Mesodermal cell (in vitro differentiated cells): ENCODE results near the gene TRMT112.
"Not testable (repeated sequence)": the region's sequence is repeated elsewhere in the genome, so short reads cannot be mapped to it uniquely, and the experiment has no call there.

Experiments
- H3K27ac ChIP-seq: 2 replicates; pipeline ENCODE4 v1.7.0; 2013; ENCODE audit warnings: mild to moderate bottlenecking, low read depth, low read length, moderate library complexity; ENCODE audit not compliant: severe bottlenecking
- H3K36me3 ChIP-seq: 2 replicates; pipeline ENCODE4 v1.7.1; 2013; ENCODE audit warnings: mild to moderate bottlenecking, low read length, moderate library complexity; ENCODE audit not compliant: control insufficient read depth, insufficient read depth
- H3K4me1 ChIP-seq: one replicate; pipeline ENCODE4 v1.7.1; 2013; ENCODE audit warnings: mild to moderate bottlenecking, low read length; ENCODE audit not compliant: insufficient read depth, control insufficient read depth, poor library complexity, severe bottlenecking
- H3K4me3 ChIP-seq: 2 replicates; pipeline ENCODE4 v1.7.0; 2013; ENCODE audit warnings: low read length, control low read depth, mild to moderate bottlenecking; ENCODE audit not compliant: insufficient read depth, poor library complexity, severe bottlenecking; ENCODE audit errors: extremely low read depth
- H3K9me3 ChIP-seq: 2 replicates; pipeline ENCODE4 v1.7.1; 2013; ENCODE audit warnings: mild to moderate bottlenecking, low read length, moderate library complexity; ENCODE audit not compliant: control insufficient read depth
- WGBS, 2 experiments: methylation state at CpG; one replicate each; pipeline ENCODE4 v1.1.5; 2013; ENCODE audit warnings: missing lambda C conversion rate in 2 of 2; ENCODE audit not compliant: insufficient coverage in 2 of 2; 5-methylcytosine and 5-hydroxymethylcytosine counted together

TRMT112 gene

GRCh38 chr11:64324692-64325469 lies 7.5 kb upstream of the TRMT112 start:
- Histone ChIP-seq H3K4me1 (peaks cover 13% of the 10 kb centered on the region), H3K36me3 (peaks cover 17% of the 10 kb centered on the region), H3K9me3 (no peaks in the 10 kb centered on the region), H3K27ac (peak overlapping the region; percentile 10), H3K4me3 (no peak overlapping the region)
- 89 to 92% methylated on average over 7 of the region's 11 CpGs for WGBS, 2 experiments

- H3K36me3 ChIP-seq, result peaks cover 24% of the 10 kb centered on the region
- H3K4me3 ChIP-seq, H3K9me3 ChIP-seq, H3K27ac ChIP-seq: not testable (repeated sequence)
- WGBS, 2 experiments, result 87 to 94% methylated on average over 2 of the region's 4 CpGs
- peaks cover 21% of the 10 kb centered on the region for H3K4me1 ChIP-seq
Measured at GRCh38 chr11:64323984-64324383, 6.6 kb upstream of the TRMT112 start.

GRCh38 chr11:64323373-64323772 lies 6.0 kb upstream of the TRMT112 start:
- WGBS, 2 experiments, result 80 to 90% methylated on average over 3 of the region's 5 CpGs

DNA sequence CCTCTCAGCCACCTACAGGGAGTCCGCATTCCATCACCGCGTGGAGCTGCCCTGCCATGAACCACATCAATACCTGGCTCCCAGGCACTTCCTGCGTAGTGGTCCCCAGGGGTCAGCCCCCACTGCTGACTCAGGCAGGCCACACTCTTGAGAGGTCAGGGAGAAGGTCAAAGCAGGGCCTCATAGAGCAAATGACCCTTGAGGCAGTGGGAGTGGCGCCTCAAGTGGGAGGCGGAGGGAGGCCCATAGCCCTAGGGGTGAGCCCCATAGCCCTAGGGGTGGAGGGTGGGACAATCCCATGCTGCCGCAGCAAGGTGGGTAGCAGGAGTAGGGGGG lies 5.5 kb upstream of the TRMT112 start:
- H3K36me3 ChIP-seq, result peaks cover 24% of the 10 kb centered on the region
- no peak overlapping the region for H3K27ac ChIP-seq
- H3K4me1 ChIP-seq, result peaks cover 22% of the 10 kb centered on the region
- no peaks in the 10 kb centered on the region for H3K9me3 ChIP-seq
- no peak overlapping the region for H3K4me3 ChIP-seq
- 81% methylated on average over 6 of the region's 7 CpGs for WGBS, 2 experiments

More at GRCh38 chr11:64323373-64323772, 6.0 kb upstream of the TRMT112 start:
- H3K4me1 ChIP-seq, result peaks cover 22% of the 10 kb centered on the region
- no peaks in the 10 kb centered on the region for H3K9me3 ChIP-seq
- H3K4me3 ChIP-seq, result no peak overlapping the region
- H3K27ac ChIP-seq, result no peak overlapping the region
- peaks cover 24% of the 10 kb centered on the region for H3K36me3 ChIP-seq

DNA sequence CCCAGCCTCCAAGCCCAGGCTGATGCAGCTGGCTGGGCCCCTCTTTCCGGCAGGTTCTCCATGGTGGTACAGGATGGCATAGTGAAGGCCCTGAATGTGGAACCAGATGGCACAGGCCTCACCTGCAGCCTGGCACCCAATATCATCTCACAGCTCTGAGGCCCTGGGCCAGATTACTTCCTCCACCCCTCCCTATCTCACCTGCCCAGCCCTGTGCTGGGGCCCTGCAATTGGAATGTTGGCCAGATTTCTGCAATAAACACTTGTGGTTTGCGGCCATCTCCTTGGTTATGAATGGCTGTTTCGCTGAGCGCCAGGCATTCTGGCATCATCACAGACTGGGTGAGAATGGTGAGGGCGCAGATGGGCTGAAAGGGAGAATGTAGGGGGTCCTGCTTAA lies 4.2 kb upstream of the TRMT112 start:
- H3K27ac ChIP-seq, result no peak overlapping the region
- 97 to 100% methylated on average over 4 to 5 of the region's 5 CpGs for WGBS, 2 experiments

DNA sequence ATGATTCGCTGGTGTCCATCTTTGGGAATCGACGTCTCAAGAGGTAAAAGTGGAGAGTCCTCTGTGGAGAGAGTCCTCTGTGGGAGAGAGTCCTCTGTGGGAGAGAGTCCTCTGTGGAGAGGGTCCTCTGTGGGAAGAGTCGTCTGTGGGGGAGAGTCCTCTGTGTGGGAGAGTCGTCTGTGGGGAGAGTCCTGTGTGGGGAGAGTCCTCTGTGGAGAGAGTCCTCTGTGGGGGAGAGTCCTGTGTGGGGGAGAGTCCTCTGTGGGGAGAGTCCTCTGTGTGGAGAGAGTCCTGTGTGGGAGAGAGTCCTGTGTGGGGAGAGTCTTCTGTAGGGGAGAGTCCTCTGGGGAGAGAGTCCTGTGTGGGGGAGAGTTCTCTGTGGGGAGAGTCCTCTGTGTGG lies 3.7 kb upstream of the TRMT112 start:
- 95 to 96% methylated on average over 5 of the region's 5 CpGs for WGBS, 2 experiments
- no peaks in the 10 kb centered on the region for H3K9me3 ChIP-seq
- H3K36me3 ChIP-seq, result peaks cover 25% of the 10 kb centered on the region
- no peak overlapping the region for H3K27ac ChIP-seq
- H3K4me3 ChIP-seq, result no peak overlapping the region
- peaks cover 22% of the 10 kb centered on the region for H3K4me1 ChIP-seq

More for the DNA sequence above, 4.2 kb upstream of the TRMT112 start:
- Histone ChIP-seq H3K9me3 (no peaks in the 10 kb centered on the region), H3K4me1 (peaks cover 22% of the 10 kb centered on the region), H3K36me3 (peaks cover 24% of the 10 kb centered on the region), H3K4me3 (no peak overlapping the region)

DNA sequence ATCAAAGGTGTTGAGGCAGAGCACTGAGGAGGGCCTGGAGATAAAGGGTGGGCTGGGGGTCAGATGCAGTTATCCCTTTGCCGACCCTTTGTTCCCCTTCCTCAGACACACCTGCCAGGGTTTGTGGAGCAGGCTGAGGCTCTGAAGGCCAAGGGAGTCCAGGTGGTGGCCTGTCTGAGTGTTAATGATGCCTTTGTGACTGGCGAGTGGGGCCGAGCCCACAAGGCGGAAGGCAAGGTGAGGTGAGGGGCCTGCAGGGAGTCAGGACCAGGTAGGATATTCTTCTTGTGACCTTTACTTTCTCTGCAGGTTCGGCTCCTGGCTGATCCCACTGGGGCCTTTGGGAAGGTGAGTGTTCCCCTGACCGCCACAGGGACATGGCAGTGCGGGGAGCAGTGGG lies 3.2 kb upstream of the TRMT112 start:
- no peak overlapping the region for H3K4me3 ChIP-seq
- H3K9me3 ChIP-seq, result no peaks in the 10 kb centered on the region
- 98 to 100% methylated on average over 6 of the region's 7 CpGs for WGBS, 2 experiments
- H3K4me1 ChIP-seq, result peaks cover 22% of the 10 kb centered on the region
- peaks cover 29% of the 10 kb centered on the region for H3K36me3 ChIP-seq
- H3K27ac ChIP-seq, result no peak overlapping the region

DNA sequence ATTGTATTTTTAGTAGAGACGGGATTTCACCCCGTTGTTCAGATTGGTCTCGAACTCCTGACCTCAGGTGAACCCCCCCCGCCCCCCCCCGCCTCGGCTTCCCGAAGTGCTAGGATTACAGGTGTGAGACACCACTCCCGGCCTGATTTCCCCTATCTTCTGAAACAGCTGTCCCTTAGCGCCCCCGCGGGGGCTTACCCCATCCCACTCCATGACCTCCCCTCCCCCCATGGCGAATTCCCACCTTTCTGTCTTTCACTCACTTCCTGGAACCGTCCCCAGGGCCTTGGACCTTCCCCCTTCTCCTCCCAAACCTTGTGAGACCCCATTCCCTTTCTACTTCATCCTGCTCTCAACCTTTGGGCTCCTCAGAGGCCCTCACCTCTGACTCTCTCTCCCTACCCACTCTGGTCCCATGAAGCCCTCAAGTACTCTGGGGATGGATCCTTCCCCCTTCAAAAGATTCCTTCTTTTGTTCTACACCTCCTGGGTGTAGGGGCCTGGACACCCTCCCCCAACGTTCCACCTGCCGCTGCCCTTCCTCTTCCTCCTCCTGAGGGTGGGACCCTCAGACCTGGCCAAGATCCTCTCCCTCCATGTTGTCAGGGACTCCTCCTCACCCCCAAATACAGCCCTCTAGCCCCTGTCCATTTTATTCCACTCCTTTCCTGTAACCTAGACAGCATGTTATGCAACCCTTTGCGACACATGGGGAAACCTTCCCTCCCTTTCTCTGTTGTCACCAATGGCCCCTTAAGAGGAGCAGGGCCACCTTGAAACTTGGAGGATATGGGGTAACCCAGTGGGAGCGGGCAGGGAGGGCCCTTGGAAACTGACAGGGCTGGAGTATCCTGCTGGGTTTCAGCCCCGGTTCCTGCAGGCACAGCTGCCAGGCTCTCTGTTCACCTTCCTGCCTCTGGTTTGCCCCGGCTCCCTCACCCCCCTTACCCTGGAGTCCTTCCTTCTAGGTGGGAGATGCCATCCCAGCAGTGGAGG lies 1.7 kb upstream of the TRMT112 start:
- no peaks in the 10 kb centered on the region for H3K9me3 ChIP-seq
- peak overlapping the region; percentile 95 for H3K4me3 ChIP-seq
- no peak overlapping the region for H3K27ac ChIP-seq
- peaks cover 13% of the 10 kb centered on the region for H3K4me1 ChIP-seq
- peaks cover 39% of the 10 kb centered on the region for H3K36me3 ChIP-seq
- WGBS, 2 experiments, result 27 to 42% methylated on average over 6 to 14 of the region's 19 CpGs

DNA sequence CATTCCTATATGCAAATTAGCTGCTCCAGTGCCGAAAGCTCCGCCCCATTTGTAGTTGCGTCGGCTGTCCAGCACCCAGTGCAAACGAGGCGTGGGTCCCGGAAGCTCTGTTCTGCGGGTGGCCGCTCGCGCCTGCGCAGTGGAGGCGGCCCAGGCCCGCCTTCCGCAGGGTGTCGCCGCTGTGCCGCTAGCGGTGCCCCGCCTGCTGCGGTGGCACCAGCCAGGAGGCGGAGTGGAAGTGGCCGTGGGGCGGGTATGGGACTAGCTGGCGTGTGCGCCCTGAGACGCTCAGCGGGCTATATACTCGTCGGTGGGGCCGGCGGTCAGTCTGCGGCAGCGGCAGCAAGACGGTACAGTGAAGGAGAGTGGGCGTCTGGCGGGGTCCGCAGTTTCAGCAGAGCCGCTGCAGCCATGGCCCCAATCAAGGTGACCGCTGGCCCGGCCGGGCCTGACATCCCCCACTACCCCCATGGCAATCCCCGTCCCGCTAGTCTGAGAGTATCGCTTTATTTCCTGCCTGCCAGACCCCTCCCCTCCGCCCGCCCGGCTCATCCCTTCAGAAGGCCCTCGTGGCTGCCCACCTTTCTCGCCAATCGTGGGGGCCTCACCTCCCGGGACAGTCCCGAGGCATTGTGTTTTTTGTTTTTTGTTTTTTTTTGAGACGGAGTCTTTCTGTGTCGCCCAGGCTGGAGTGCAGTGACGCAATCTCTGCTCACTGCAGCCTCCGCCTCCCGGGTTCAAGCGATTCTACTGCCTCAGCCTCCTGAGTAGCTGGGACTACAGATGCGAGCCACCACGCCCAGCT lies 804 bp upstream of the TRMT112 start, which contains the start of gene PRDX5:
PRDX5 (plus strand) TSS at position 161 of the 805 bp plus-strand sequence; CDS start at position 256, 95 bp downstream.
- peaks cover 45% of the 10 kb centered on the region for H3K36me3 ChIP-seq
- peaks cover 12% of the 10 kb centered on the region for H3K4me1 ChIP-seq
- H3K4me3 ChIP-seq, result peak within 1 kb of the TSS; percentile 95
- H3K27ac ChIP-seq, result peak within 1 kb of the TSS; percentile 97
- WGBS, 2 experiments, result 0 to 1% methylated on average over 39 to 57 of the region's 61 CpGs
- no peaks in the 10 kb centered on the region for H3K9me3 ChIP-seq

DNA sequence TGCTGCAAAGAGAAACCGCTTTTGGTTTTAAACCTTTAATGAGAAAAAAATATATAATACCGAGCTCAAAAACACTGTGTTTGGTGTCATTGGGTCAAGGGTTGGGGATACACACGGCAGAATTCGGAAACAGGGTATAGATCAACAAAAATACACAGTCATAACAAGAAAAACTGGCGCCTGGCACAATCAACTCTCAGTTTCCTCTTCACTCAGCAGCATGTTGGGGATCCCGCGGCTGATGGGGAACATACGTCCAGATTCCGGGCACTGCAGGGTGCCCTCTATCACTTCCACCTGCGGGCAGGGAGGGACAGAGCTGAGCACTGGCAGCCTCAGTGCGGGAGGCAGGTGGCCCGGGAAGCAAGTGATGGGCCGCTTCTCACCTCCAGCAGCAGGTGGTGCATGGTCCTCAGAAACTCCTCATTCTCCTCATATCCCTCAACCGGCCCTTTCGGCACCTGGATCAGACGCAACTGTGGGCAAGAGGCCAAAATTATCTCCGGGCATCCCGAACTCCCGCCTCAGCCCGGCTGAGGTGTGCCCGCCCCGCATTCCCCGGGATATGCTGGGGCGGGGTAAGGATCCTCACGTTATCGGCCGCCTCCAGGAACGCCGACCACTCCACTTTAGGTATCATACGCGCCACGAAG lies 561 bp downstream of the TRMT112 start:
- WGBS, 2 experiments, result 3 to 5% methylated on average over 16 to 22 of the region's 32 CpGs
- Histone ChIP-seq H3K4me1 (peaks cover 8% of the 10 kb centered on the region), H3K36me3 (peaks cover 33% of the 10 kb centered on the region), H3K4me3 (peak overlapping the region; percentile 95), H3K9me3 (no peaks in the 10 kb centered on the region), H3K27ac (peak overlapping the region; percentile 97)
